GM12875 (cell line): ENCODE measurements around the gene SPAG8.

ENCODE experiments used
- H3K4me3 ChIP-seq: one replicate; pipeline ENCODE4 v1.5.1; 2011; ENCODE audit warnings: low read depth, low read length, control low read depth
- TF ChIP-seq, protein P1 (sequence below): IDR thresholded peaks from 2 replicates; pipeline ENCODE4 v1.5.1; 2011; ENCODE audit warnings: low read depth, mild to moderate bottlenecking, control low read depth, inconsistent platforms, low read length, moderate library complexity, borderline replicate concordance; ENCODE audit not compliant: insufficient read depth

Gene SPAG8

DNA sequence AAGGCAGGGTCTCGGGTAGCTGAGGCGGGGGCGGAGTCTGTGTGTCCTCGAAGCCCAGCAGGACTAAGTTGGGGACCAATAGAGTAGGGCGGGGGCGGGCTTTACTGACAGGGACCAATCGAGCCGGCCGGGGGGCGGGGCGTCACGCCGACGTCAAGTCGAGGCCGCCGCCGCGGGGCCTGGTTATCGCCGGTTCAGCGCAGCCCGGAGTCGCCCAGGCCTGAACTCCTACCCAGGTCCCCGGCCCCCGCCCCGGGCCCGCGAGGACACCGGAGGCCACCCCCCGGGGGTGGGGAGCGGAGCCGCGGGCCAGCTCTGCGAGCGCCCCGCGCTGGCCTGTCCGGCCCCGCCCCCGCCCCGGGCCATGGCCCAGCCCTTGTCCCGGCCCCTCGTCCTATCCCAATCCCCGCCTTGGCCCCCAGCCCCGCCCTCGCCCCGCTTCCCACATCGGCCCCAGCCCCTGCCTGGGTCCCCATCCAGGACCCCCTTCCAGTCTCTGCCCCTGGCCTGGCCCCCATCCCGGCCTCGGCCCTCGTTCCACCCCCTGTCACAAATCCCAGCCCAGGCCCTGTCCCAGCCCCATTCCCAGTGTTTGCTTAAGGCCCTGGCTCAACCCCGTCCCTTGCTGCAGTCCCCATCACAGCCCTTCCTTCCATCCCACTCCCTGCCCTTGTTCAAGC is 17.2 kb upstream of the SPAG8 start, which contains the start of gene TMEM8B:
TSS of gene TMEM8B (plus strand) at position 145 of the 680 bp plus-strand sequence. CDS start at position 365, 220 bp downstream.
- TF ChIP-seq, protein P1, sequence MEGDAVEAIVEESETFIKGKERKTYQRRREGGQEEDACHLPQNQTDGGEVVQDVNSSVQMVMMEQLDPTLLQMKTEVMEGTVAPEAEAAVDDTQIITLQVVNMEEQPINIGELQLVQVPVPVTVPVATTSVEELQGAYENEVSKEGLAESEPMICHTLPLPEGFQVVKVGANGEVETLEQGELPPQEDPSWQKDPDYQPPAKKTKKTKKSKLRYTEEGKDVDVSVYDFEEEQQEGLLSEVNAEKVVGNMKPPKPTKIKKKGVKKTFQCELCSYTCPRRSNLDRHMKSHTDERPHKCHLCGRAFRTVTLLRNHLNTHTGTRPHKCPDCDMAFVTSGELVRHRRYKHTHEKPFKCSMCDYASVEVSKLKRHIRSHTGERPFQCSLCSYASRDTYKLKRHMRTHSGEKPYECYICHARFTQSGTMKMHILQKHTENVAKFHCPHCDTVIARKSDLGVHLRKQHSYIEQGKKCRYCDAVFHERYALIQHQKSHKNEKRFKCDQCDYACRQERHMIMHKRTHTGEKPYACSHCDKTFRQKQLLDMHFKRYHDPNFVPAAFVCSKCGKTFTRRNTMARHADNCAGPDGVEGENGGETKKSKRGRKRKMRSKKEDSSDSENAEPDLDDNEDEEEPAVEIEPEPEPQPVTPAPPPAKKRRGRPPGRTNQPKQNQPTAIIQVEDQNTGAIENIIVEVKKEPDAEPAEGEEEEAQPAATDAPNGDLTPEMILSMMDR, result no peak
- peak within 1 kb of the TSS; percentile 61 for H3K4me3 ChIP-seq

DNA sequence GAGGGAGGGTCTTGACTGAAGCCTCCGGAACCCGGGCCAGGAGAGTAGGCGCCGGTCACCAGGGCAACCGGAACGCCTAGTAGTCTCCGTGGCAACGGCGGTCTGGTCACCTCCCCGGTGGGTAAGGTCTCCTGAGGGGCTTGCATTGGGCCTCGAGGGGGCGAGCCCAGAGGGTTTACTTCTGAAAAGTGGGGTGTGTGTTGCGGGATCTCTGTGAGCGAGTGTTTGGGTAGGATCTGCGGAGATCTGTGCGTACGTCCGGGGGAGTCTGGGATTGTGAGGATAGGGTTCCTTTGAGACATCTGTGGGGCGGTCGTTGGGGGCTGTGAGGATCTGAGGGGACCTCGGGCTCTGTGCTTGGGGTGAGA is 16.6 kb upstream of the SPAG8 start, which contains the start of gene FAM221B:
TSS of gene FAM221B (minus strand) at position 17 of the 368 bp plus-strand sequence. CDS start 2,571 bp downstream, outside the sequence.
- H3K4me3 ChIP-seq, result peak within 1 kb of the TSS; percentile 61
- TF ChIP-seq, protein P1, result no peak

DNA sequence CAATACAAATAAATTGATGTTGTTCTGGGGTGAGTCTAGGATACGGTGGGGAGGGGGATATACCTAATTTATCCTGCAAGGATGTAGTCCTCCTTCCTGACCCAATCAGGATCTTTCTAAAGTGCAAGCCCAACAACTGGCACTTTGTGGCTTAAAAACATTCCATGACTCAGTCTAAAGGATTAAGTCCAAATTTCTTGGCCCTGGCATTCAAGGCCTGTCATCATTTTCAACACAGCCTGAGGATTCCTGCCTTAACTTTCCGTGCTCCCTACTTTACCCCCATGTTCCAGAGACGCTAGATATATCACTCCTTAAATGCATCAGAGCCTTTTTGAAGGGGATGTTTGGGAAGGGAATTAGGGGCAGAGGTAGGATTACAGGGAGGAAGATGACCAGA is 15.4 kb upstream of the SPAG8 start:
- TF ChIP-seq, protein P1, result no peak
- H3K4me3 ChIP-seq, result no peak overlapping the region

DNA sequence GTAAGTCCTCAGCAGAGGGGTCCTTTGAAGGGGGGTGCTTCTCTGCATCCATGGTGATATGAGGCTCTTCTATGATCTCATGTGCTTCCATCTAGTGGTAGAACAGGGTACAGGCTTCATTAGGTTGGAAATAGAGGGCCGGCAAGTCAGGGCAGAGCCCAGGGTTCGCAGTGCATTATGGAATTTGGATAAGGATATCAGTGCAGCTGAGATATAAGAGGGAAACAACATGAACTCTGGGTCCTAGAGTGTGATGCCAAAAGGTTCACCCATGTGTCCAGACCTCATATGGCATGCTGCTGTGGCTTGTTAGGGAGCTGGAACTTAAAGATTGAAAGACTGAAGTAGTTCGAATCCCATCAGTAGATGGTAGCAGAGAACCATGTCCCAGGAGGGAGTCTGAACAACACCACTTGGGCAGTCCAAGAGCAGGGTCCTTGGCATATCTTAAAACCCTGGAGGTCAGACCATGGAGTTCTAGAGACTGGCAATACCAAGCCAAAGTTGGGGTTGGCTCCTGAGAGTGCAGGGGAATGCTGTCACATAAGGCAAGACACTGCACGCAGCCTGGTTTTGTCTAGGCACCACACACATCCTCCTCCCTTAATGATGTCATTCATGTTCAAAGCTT is 14.1 kb upstream of the SPAG8 start:
- TF ChIP-seq, protein P1, result peak; percentile 70; the same call in 1 of the 2 replicates
- no peak overlapping the region for H3K4me3 ChIP-seq

DNA sequence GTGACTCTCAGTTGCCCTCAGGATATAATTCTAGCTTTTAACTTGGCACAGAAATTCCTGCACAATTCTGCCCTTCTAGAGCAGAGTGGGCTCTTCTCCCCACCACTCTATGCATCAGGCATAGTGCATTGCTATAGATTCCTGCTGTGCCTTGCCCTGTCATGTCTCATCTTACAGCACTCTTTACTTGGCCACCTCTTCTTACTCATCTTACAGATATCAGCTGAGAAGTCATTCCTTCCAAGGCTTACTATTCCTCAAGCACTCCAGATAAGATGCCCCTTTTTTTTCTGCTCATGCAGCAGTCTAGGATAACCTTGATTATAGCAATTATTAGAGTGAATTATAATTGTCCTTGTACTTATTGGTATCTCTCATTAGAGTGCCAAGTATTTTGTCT is 10.9 kb upstream of the SPAG8 start:
- no peak overlapping the region for H3K4me3 ChIP-seq
- TF ChIP-seq, protein P1, result no peak

DNA sequence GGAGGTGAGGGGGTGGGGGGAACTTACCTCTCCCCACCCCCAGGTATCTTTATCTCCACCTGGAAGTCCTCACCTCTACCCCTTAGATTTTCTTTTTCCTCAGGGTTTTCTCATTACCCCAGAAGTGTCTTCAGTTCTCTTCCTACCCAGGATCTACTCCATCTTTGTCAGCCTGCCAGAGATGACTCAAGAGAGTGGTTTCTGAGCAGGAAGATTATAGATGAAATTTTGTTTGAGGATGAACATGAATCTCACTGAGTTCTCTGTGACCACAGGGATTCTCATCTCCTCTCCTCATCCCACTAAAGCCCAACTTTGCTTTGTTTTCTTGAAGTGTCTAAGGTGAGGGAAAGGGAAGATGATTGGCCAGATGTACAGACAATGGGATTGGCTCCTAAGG is 8.0 kb upstream of the SPAG8 start:
- no peak overlapping the region for H3K4me3 ChIP-seq
- TF ChIP-seq, protein P1, result no peak

DNA sequence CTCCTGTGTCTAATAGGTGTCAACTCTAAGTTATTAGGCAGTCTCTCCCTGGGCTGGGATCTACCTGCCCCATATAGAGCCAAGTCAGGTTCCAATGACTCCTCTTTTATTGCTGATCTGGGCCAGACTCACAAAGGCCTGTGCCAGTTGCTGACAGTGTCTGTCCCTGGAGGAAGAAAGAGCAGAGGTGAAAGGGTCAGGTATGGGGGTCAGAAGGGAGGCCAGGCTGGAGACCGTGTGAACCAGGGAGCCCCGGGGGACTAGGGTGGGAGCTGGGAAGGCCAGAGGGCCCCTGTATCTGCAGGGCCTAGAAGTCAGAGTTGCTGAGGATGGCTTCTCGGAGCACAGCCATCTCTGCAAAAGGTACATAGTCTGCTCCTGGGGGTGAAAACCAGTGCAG is 6.3 kb upstream of the SPAG8 start:
- no peak overlapping the region for H3K4me3 ChIP-seq
- TF ChIP-seq, protein P1, result no peak
